GM18870 (cell line): ENCODE measurements around the gene STH.
"Not testable (repeated sequence)": the region's sequence is repeated elsewhere in the genome, so short reads cannot be mapped to it uniquely, and the experiment has no call there.

Experiments
- ATAC-seq: cut with Tn5 transposase; IDR thresholded peaks from one replicate; pipeline ENCODE4 v1.9.1; 2021; ENCODE audit warnings: moderate library complexity; ENCODE audit not compliant: unreplicated experiment

STH gene

GRCh38 chr17:46003907-46004748, 5.1 kb downstream of the STH start:
- no peak for ATAC-seq

- ATAC-seq: not testable (repeated sequence)
Observed at GRCh38 chr17:46006082-46006481, 7.0 kb downstream of the STH start.

- ATAC-seq: no peak
Observed at GRCh38 chr17:46007461-46007965, 8.5 kb downstream of the STH start.

- ATAC-seq: no peak
Observed at GRCh38 chr17:46008591-46008990, 9.5 kb downstream of the STH start.

- no peak for ATAC-seq
Observed at GRCh38 chr17:46009681-46010596, 10.9 kb downstream of the STH start.

GRCh38 chr17:46010597-46011186, 11.6 kb downstream of the STH start:
- no peak for ATAC-seq

- no peak for ATAC-seq
Observed at GRCh38 chr17:46011711-46012505, 12.9 kb downstream of the STH start.

GRCh38 chr17:46012506-46013079, 13.5 kb downstream of the STH start:
- ATAC-seq: no peak

- no peak for ATAC-seq
Observed at GRCh38 chr17:46013127-46013501, 14.1 kb downstream of the STH start.

- no peak for ATAC-seq
Observed at GRCh38 chr17:46013502-46014165, 14.6 kb downstream of the STH start.

GRCh38 chr17:46019408-46019925, 20.4 kb downstream of the STH start:
- not testable (repeated sequence) for ATAC-seq

GRCh38 chr17:46020023-46020761, 21.1 kb downstream of the STH start:
- ATAC-seq: no peak

GRCh38 chr17:46020998-46021397, 21.9 kb downstream of the STH start:
- no peak for ATAC-seq

- not testable (repeated sequence) for ATAC-seq
Observed at GRCh38 chr17:46023366-46023765, 24.3 kb downstream of the STH start.

- no peak for ATAC-seq
Observed at GRCh38 chr17:46023783-46024388, 24.8 kb downstream of the STH start.

- no peak for ATAC-seq
Observed at GRCh38 chr17:46024590-46024989, 25.5 kb downstream of the STH start.

- no peak for ATAC-seq
Observed at GRCh38 chr17:46025060-46025459, 26.0 kb downstream of the STH start.

GRCh38 chr17:46025510-46026165, 26.6 kb downstream of the STH start:
- ATAC-seq: no peak
